Uterus (tissue), 2 donors: ENCODE measurements around the gene TBC1D28.
"Not testable (repeated sequence)": the region's sequence is repeated elsewhere in the genome, so short reads cannot be mapped to it uniquely, and the experiment has no call there.

Experiments used
- CTCF ChIP-seq, 4 experiments: fragments of 200-600 bp in 2 of 4; fragments of 450-650 bp in 2 of 4; sonication (generic) in 2 of 4; IDR thresholded peaks; one replicate each; pipeline ENCODE4 v1.5.1; 2016 to 2019; ENCODE audit warnings: antibody characterized with exemption in 4 of 4, mild to moderate bottlenecking in 2 of 4, moderate library complexity in 1 of 4
- POLR2A ChIP-seq, 2 donors: fragments of 450-650 bp; IDR thresholded peaks; one replicate each; pipeline ENCODE4 v1.6.1; 2016; ENCODE audit warnings: antibody characterized with exemption in 2 of 2, mild to moderate bottlenecking in 1 of 2, moderate library complexity in 1 of 2

GRCh38 chr17:18677381-18677780 lies 33.2 kb upstream of the TBC1D28 start:
- not testable (repeated sequence) for TF ChIP-seq CTCF, POLR2A (IDR thresholded peaks at IDR 0.05)
